ENCODE measurements around the gene FAM110A.

FAM110A gene

GRCh38 chr20:813390-813789, 20.1 kb upstream of the FAM110A start:
- no peaks in the 10 kb centered on the region for H3K79me2 ChIP-seq (ENCODE audit: insufficient read depth, low read depth)
- no peaks in the 10 kb centered on the region for H3K27me3 ChIP-seq (ENCODE audit: insufficient read depth, low read depth)
- no peak for TF ChIP-seq CTCF (conservative IDR thresholded peaks at IDR 0.05; ENCODE audit: low read depth, low read length)
- H3K36me3 ChIP-seq (ENCODE audit: insufficient read depth), result no peaks in the 10 kb centered on the region
- H3K4me3 ChIP-seq (IDR thresholded peaks at IDR 0.05; ENCODE audit: insufficient read depth, low read depth, low read length), result no peak overlapping the region
- H2AFZ ChIP-seq (ENCODE audit: low read depth), result no peak overlapping the region
- peaks cover 4% of the 10 kb centered on the region for H3K4me1 ChIP-seq (ENCODE audit: low read depth, poor library complexity, severe bottlenecking)
- no peak overlapping the region for H3K9ac ChIP-seq
- no peaks in the 10 kb centered on the region for H4K20me1 ChIP-seq (ENCODE audit: insufficient read depth)
- no peak overlapping the region for H3K27ac ChIP-seq
- H3K4me2 ChIP-seq, result no peak overlapping the region

DNA sequence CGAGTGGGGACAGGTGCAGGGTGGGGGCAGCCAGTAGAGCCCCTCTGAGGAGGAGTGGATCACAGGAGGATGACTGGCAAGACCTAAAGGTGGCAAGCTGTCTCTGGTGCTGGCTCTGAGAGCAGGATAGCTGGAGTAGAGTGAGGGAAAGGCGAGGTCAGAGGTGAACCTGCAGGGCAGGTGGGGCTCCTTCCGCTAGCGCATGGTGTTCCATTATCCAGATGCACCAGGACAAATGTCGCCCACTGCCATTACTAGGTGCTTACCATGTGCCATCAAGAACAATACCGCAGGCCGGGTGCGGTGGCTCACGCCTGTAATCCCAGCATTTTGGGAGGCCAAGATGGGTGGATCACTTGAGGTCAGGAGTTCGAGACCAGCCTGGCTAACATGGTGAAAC, 18.3 kb upstream of the FAM110A start:
- peaks cover 8% of the 10 kb centered on the region for H3K4me1 ChIP-seq (ENCODE audit: low read depth, poor library complexity, severe bottlenecking)
- H2AFZ ChIP-seq (ENCODE audit: low read depth), result no peak overlapping the region
- no peak overlapping the region for H3K9ac ChIP-seq
- H3K36me3 ChIP-seq (ENCODE audit: insufficient read depth), result no peaks in the 10 kb centered on the region
- TF ChIP-seq CTCF (conservative IDR thresholded peaks at IDR 0.05; ENCODE audit: low read depth, low read length), result no peak
- H4K20me1 ChIP-seq (ENCODE audit: insufficient read depth), result no peaks in the 10 kb centered on the region
- H3K79me2 ChIP-seq (ENCODE audit: insufficient read depth, low read depth), result no peaks in the 10 kb centered on the region
- no peaks in the 10 kb centered on the region for H3K27me3 ChIP-seq (ENCODE audit: insufficient read depth, low read depth)
- no peak overlapping the region for H3K27ac ChIP-seq
- no peak overlapping the region for H3K4me3 ChIP-seq (IDR thresholded peaks at IDR 0.05; ENCODE audit: insufficient read depth, low read depth, low read length)
- H3K4me2 ChIP-seq, result no peak overlapping the region

DNA sequence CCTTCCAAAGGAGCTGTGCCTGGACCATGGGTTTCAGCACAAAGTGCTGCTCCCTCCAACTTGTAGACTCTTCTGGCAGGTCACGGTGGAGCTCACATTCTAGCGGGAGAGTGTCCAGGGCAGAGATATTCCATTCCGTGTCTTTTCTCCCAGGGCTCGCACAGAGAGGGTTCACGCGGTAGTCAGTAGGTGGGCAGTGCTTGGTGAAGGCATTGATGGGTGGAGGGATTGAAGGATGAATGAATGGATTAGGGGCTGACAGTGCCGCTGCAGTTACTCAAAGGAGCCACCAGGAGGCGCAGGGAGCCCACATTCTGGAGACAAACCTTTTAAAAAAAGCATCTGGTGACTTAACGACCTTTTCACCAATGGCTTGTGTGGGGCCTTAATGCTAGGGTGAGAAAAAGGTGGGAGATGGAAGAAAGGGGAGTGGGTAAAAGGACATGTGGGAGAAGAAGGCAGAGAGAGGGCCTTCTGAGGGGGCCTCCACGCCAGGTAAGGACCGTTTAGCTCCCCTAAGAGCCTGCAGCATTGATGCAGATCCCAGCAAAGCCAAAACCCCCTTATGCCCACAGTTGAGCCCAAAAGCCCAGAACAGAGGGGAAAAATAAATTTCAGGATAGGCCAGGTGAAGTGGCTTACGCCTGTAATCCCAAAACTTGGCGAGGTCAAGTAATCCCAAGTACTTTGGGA, 17.5 kb upstream of the FAM110A start:
- Histone ChIP-seq H3K9ac (no peak overlapping the region), H3K27ac (no peak overlapping the region), H3K27me3 (ENCODE audit: insufficient read depth, low read depth) (no peaks in the 10 kb centered on the region), H2AFZ (ENCODE audit: low read depth) (no peak overlapping the region), H3K79me2 (ENCODE audit: insufficient read depth, low read depth) (no peaks in the 10 kb centered on the region), H3K4me2 (no peak overlapping the region), H4K20me1 (ENCODE audit: insufficient read depth) (no peaks in the 10 kb centered on the region), H3K4me3 (IDR thresholded peaks at IDR 0.05; ENCODE audit: insufficient read depth, low read depth, low read length) (no peak overlapping the region), H3K4me1 (ENCODE audit: low read depth, poor library complexity, severe bottlenecking) (peaks cover 8% of the 10 kb centered on the region), H3K36me3 (ENCODE audit: insufficient read depth) (no peaks in the 10 kb centered on the region)
- peak; percentile 98 for TF ChIP-seq CTCF (conservative IDR thresholded peaks at IDR 0.05; ENCODE audit: low read depth, low read length)

- Histone ChIP-seq H3K27me3 (ENCODE audit: insufficient read depth, low read depth) (no peaks in the 10 kb centered on the region), H3K4me2 (no peak overlapping the region; the same call in 1 of the 2 replicates), H3K27ac (no peak overlapping the region), H3K79me2 (ENCODE audit: insufficient read depth, low read depth) (no peaks in the 10 kb centered on the region), H3K4me1 (ENCODE audit: low read depth, poor library complexity, severe bottlenecking) (peaks cover 14% of the 10 kb centered on the region), H4K20me1 (ENCODE audit: insufficient read depth) (no peaks in the 10 kb centered on the region), H3K36me3 (ENCODE audit: insufficient read depth) (no peaks in the 10 kb centered on the region), H2AFZ (ENCODE audit: low read depth) (peak overlapping the region; percentile 54), H3K4me3 (IDR thresholded peaks at IDR 0.05; ENCODE audit: insufficient read depth, low read depth, low read length) (no peak overlapping the region), H3K9ac (no peak overlapping the region)
- TF ChIP-seq CTCF (conservative IDR thresholded peaks at IDR 0.05; ENCODE audit: low read depth, low read length), result no peak
These were observed 15.4 kb upstream of the FAM110A start for GRCh38 chr20:818001-818664.
